ENCODE results near the gene ADCYAP1R1.

DNA sequence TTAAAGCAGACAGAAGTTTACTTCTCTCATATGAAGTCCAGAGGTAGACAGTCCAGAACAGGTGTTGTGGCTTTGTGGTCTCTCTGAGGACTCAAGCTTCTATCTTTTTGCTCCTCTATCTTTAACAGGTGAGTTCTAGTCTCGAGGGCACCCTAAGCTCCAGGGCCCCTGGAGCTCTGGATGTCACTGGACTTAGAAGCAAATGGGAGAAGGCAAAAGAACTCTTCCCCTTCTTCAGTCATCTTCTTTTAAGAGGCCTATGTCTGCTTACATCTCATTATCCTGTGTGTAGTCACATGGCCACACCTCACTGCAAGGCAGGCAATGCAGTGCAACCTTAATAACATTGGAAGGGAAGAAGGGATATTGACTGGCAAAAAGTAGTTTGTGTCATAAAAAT is 61.6 kb downstream of the ADCYAP1R1 start:
- TF ChIP-seq, protein P1, sequence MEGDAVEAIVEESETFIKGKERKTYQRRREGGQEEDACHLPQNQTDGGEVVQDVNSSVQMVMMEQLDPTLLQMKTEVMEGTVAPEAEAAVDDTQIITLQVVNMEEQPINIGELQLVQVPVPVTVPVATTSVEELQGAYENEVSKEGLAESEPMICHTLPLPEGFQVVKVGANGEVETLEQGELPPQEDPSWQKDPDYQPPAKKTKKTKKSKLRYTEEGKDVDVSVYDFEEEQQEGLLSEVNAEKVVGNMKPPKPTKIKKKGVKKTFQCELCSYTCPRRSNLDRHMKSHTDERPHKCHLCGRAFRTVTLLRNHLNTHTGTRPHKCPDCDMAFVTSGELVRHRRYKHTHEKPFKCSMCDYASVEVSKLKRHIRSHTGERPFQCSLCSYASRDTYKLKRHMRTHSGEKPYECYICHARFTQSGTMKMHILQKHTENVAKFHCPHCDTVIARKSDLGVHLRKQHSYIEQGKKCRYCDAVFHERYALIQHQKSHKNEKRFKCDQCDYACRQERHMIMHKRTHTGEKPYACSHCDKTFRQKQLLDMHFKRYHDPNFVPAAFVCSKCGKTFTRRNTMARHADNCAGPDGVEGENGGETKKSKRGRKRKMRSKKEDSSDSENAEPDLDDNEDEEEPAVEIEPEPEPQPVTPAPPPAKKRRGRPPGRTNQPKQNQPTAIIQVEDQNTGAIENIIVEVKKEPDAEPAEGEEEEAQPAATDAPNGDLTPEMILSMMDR (conservative IDR thresholded peaks at IDR 0.05; ENCODE audit: low read length), result no peak
- no peak for TF ChIP-seq EZH2phosphoT487 (IDR thresholded peaks at IDR 0.05; ENCODE audit: borderline replicate concordance, low read depth, low read length)

All from OCI-LY7 (cell line).